HEK293 (cell line): ENCODE data around the gene TEKT5.
"Not testable (repeated sequence)": the region's sequence is repeated elsewhere in the genome, so short reads cannot be mapped to it uniquely, and the experiment has no call there.

ENCODE experiments used
- CTCF ChIA-PET: fragments of 350-600 bp; formaldehyde crosslinking; extraction: SDS; loops from one replicate; lab custom pipeline; 2021; ENCODE audit warnings: antibody characterized with exemption; lab: Yijun Ruan, JAX
- POLR2A ChIA-PET: fragments of 300-600 bp; formaldehyde crosslinking; extraction: SDS; loops from one replicate; lab custom pipeline; 2020; ENCODE audit warnings: antibody characterized with exemption, inconsistent platforms; lab: Yijun Ruan, JAX
- H3K27ac ChIP-seq: fragments of 200-500 bp; sonication (Bioruptor generic); 2 replicates; pipeline ENCODE4 v1.5.1; 2014; ENCODE audit warnings: low read depth, low read length, control low read depth, inconsistent platforms; ENCODE audit errors: extremely low read depth
- H3K36me3 ChIP-seq, 2 experiments: fragments of 200-500 bp in 1 of 2; sonication (Bioruptor generic) in 1 of 2; 1 replicate in 1 of 2; 2 replicates in 1 of 2; pipeline ENCODE4 v1.5.1; 2014 to 2017; ENCODE audit warnings: inconsistent platforms in 2 of 2, low read length in 2 of 2; ENCODE audit not compliant: control insufficient read depth in 2 of 2, insufficient read depth in 1 of 2
- H3K4me1 ChIP-seq: fragments of 200-500 bp; sonication (Bioruptor generic); 2 replicates; pipeline ENCODE4 v1.5.1; 2014; ENCODE audit warnings: mild to moderate bottlenecking, low read length, inconsistent platforms; ENCODE audit not compliant: control insufficient read depth, insufficient read depth
- H3K4me3 ChIP-seq: 2 replicates; pipeline ENCODE4 v1.5.1; 2011; ENCODE audit warnings: low read depth, mild to moderate bottlenecking, control low read depth, low read length, moderate library complexity
- H3K9me3 ChIP-seq: fragments of 200-500 bp; sonication (Bioruptor generic); 2 replicates; pipeline ENCODE4 v1.5.1; 2014; ENCODE audit warnings: low read depth, low read length, inconsistent platforms; ENCODE audit not compliant: control insufficient read depth, insufficient read depth
- FEZF1 ChIP-seq: fragments of 450-650 bp; formaldehyde crosslinking; IDR thresholded peaks from 2 replicates; pipeline ENCODE4 v1.5.1; 2016; ENCODE audit warnings: missing biosample characterization, missing genetic modification characterization
- HOXA7 ChIP-seq: sonication (generic); formaldehyde crosslinking; IDR thresholded peaks from 2 replicates; pipeline ENCODE4 v1.8.1; 2022; ENCODE audit warnings: missing genetic modification reagents, borderline replicate concordance
- SP7 ChIP-seq: fragments of 450-650 bp; formaldehyde crosslinking; IDR thresholded peaks from 2 replicates; pipeline ENCODE4 v1.5.1; 2016; ENCODE audit warnings: missing biosample characterization, missing genetic modification characterization
- ZBTB17 ChIP-seq: fragments of 450-650 bp; formaldehyde crosslinking; IDR thresholded peaks from 2 replicates; pipeline ENCODE4 v1.5.1; 2016; ENCODE audit warnings: missing biosample characterization, missing genetic modification characterization
- ZBTB26 ChIP-seq: fragments of 450-650 bp; formaldehyde crosslinking; optimal IDR thresholded peaks from 2 replicates; pipeline ENCODE3; 2016; ENCODE audit warnings: missing biosample characterization, mild to moderate bottlenecking, missing genetic modification characterization
- ZBTB8A ChIP-seq: fragments of 450-650 bp; formaldehyde crosslinking; IDR thresholded peaks from 2 replicates; pipeline ENCODE4 v1.5.1; 2016; ENCODE audit warnings: missing biosample characterization, missing genetic modification characterization
- ZEB2 ChIP-seq: fragments of 450-650 bp; formaldehyde crosslinking; IDR thresholded peaks from 2 replicates; pipeline ENCODE4 v1.5.1; 2016; ENCODE audit warnings: missing biosample characterization, missing genetic modification characterization
- ZFHX2 ChIP-seq: fragments of 450-650 bp; formaldehyde crosslinking; conservative IDR thresholded peaks from 2 replicates; pipeline ENCODE4 v1.5.1; 2016; ENCODE audit warnings: missing biosample characterization, missing genetic modification characterization
- ZIC2 ChIP-seq: fragments of 450-650 bp; formaldehyde crosslinking; IDR thresholded peaks from 2 replicates; pipeline ENCODE4 v1.5.1; 2016; ENCODE audit warnings: missing biosample characterization, missing genetic modification characterization
- ZNF157 ChIP-seq: fragments of 450-650 bp; formaldehyde crosslinking; IDR thresholded peaks from 2 replicates; pipeline ENCODE4 v1.5.1; 2016; ENCODE audit warnings: missing biosample characterization, missing genetic modification characterization
- ZNF202 ChIP-seq: fragments of 450-650 bp; formaldehyde crosslinking; IDR thresholded peaks from 2 replicates; pipeline ENCODE4 v1.5.1; 2016; ENCODE audit warnings: missing biosample characterization, missing genetic modification characterization, borderline replicate concordance
- ZNF335 ChIP-seq: fragments of 450-650 bp; formaldehyde crosslinking; conservative IDR thresholded peaks from 2 replicates; pipeline ENCODE4 v1.5.1; 2016; ENCODE audit warnings: missing biosample characterization, missing genetic modification characterization
- ZNF350 ChIP-seq: fragments of 450-650 bp; formaldehyde crosslinking; IDR thresholded peaks from 2 replicates; pipeline ENCODE4 v1.5.0; 2017; ENCODE audit warnings: missing biosample characterization, mild to moderate bottlenecking, missing genetic modification characterization
- ZNF37A ChIP-seq: fragments of 450-650 bp; IDR thresholded peaks from 2 replicates; pipeline ENCODE4 v1.5.1; 2018; ENCODE audit warnings: missing biosample characterization, missing genetic modification characterization
- ZNF404 ChIP-seq: fragments of 450-650 bp; formaldehyde crosslinking; IDR thresholded peaks from 2 replicates; pipeline ENCODE4 v1.5.1; 2017; ENCODE audit warnings: missing biosample characterization, missing genetic modification characterization
- ZNF501 ChIP-seq: fragments of 450-650 bp; formaldehyde crosslinking; IDR thresholded peaks from 2 replicates; pipeline ENCODE4 v1.5.1; 2016; ENCODE audit warnings: missing biosample characterization, missing genetic modification characterization
- ZNF544 ChIP-seq: fragments of 450-650 bp; formaldehyde crosslinking; IDR thresholded peaks from 2 replicates; pipeline ENCODE4 v1.5.0; 2017; ENCODE audit warnings: missing biosample characterization, missing genetic modification characterization
- ZNF560 ChIP-seq: fragments of 450-650 bp; formaldehyde crosslinking; IDR thresholded peaks from 2 replicates; pipeline ENCODE4 v1.5.1; 2017; ENCODE audit warnings: missing biosample characterization, missing genetic modification characterization, borderline replicate concordance
- ZNF621 ChIP-seq: fragments of 450-650 bp; formaldehyde crosslinking; IDR thresholded peaks from 2 replicates; pipeline ENCODE4 v1.5.1; 2017; ENCODE audit warnings: missing biosample characterization, missing genetic modification characterization
- ZNF626 ChIP-seq: fragments of 450-650 bp; sonication (Bioruptor Pico); formaldehyde crosslinking; IDR thresholded peaks from 2 replicates; pipeline ENCODE4 v1.5.1; 2018; ENCODE audit warnings: missing biosample characterization, missing genetic modification characterization, inconsistent platforms
- ZNF776 ChIP-seq: fragments of 450-650 bp; formaldehyde crosslinking; IDR thresholded peaks from 2 replicates; pipeline ENCODE4 v1.5.0; 2017; ENCODE audit warnings: missing biosample characterization, missing genetic modification characterization, borderline replicate concordance
- ZNF843 ChIP-seq: fragments of 450-650 bp; formaldehyde crosslinking; IDR thresholded peaks from 2 replicates; pipeline ENCODE4 v1.5.1; 2016; ENCODE audit warnings: missing biosample characterization, missing genetic modification characterization
- ZSCAN4 ChIP-seq: fragments of 450-650 bp; formaldehyde crosslinking; IDR thresholded peaks from 2 replicates; pipeline ENCODE4 v1.5.1; 2017; ENCODE audit warnings: missing biosample characterization, missing genetic modification characterization

Gene TEKT5

GRCh38 chr16:10635365-10636021 is 59.2 kb downstream of the TEKT5 start:
- H3K4me1 ChIP-seq: no peaks in the 10 kb centered on the region
- no peak for TF ChIP-seq ZNF37A (tag by site-specific recombination)
- TF ChIP-seq ZNF501 (tag by site-specific recombination): no peak
- TF ChIP-seq HOXA7 (CRISPR knock-in tag): no peak
- TF ChIP-seq ZBTB26 (tag by site-specific recombination): no peak
- no peak for TF ChIP-seq ZIC2 (tag by site-specific recombination)
- no peak for TF ChIP-seq ZNF776 (tag by site-specific recombination)
- TF ChIP-seq ZNF560 (tag by site-specific recombination): no peak
- no peak for TF ChIP-seq ZNF621 (tag by site-specific recombination)
- no peak for TF ChIP-seq ZNF202 (tag by site-specific recombination)
- TF ChIP-seq ZBTB8A: no peak
- TF ChIP-seq, all 188 proteins: peak for 0
- no peaks in the 10 kb centered on the region for H3K9me3 ChIP-seq
- no peak overlapping the region for H3K27ac ChIP-seq
- no peak overlapping the region for H3K4me3 ChIP-seq
- H3K36me3 ChIP-seq: no peaks in the 10 kb centered on the region
- POLR2A ChIA-PET: no interaction called here
- CTCF ChIA-PET: no interaction called here

- H3K36me3 ChIP-seq, H3K27ac ChIP-seq, H3K4me3 ChIP-seq, CTCF ChIA-PET, H3K4me1 ChIP-seq, H3K9me3 ChIP-seq, POLR2A ChIA-PET: not testable (repeated sequence)
These were observed 61.3 kb downstream of the TEKT5 start for GRCh38 chr16:10633429-10633828.

- H3K4me1 ChIP-seq: no peaks in the 10 kb centered on the region
- TF ChIP-seq FEZF1 (tag by site-specific recombination) (no peak), ZBTB17 (tag by site-specific recombination) (no peak), ZNF335 (tag by site-specific recombination) (no peak), ZSCAN4 (no peak)
- ChIA-PET CTCF (interaction anchor here (0.5 kb wide), 1 partner anchor 117 kb away, joined by 7 read pairs; no protein-coding TSS in a partner anchor), POLR2A (no interaction called here)
- H3K27ac ChIP-seq: no peak overlapping the region
- no peak overlapping the region for H3K4me3 ChIP-seq
- H3K36me3 ChIP-seq: no peaks in the 10 kb centered on the region
- no peaks in the 10 kb centered on the region for H3K9me3 ChIP-seq
These were observed 62.8 kb downstream of the TEKT5 start for GRCh38 chr16:10631886-10632285.

GRCh38 chr16:10629592-10629963 is 65.2 kb downstream of the TEKT5 start:
- TF ChIP-seq SP7 (tag by site-specific recombination) (no peak), ZNF843 (tag by site-specific recombination) (no peak), ZNF350 (no peak), ZEB2 (tag by site-specific recombination) (no peak), ZNF626 (tag by site-specific recombination) (no peak), ZFHX2 (tag by site-specific recombination) (no peak), ZNF157 (tag by site-specific recombination) (no peak), ZNF404 (tag by site-specific recombination) (no peak), ZNF544 (tag by site-specific recombination) (no peak)
- ChIA-PET POLR2A (no interaction called here), CTCF (interaction anchor here (0.6 kb wide), 2 partner anchors 30 to 32 kb away, joined by 3 read pairs; no protein-coding TSS in a partner anchor)
- Histone ChIP-seq H3K27ac (no peak overlapping the region), H3K4me1 (no peaks in the 10 kb centered on the region), H3K36me3 (no peaks in the 10 kb centered on the region), H3K9me3 (no peaks in the 10 kb centered on the region), H3K4me3 (no peak overlapping the region)
